SK-N-SH (cell line): Measurements from ENCODE around the gene FBXW8. TPM values are rescaled to one million over a fixed set of nuclear protein-coding genes. Genes with fewer than 3 reads are reported as not detected.

Experiments
- CTCF ChIA-PET: fragments of 300-600, 350-600 bp; formaldehyde crosslinking; extraction: SDS; loops from one replicate; lab custom pipeline; 2021; lab: Yijun Ruan, JAX
- POLR2A ChIA-PET: fragments of 350-600 bp; sonication (Branson Sonifier 250); formaldehyde crosslinking; extraction: SDS; loops from one replicate; lab custom pipeline; 2020; ENCODE audit warnings: antibody characterized with exemption, inconsistent platforms; lab: Yijun Ruan, JAX
- DNase-seq: peaks from one replicate; pipeline ENCODE4 v3.0.0; 2012
- H2AFZ ChIP-seq: fragments of 200-600 bp; sonication (generic); 2 replicates; pipeline ENCODE4 v1.8.1; 2016; ENCODE audit warnings: antibody characterized with exemption, mild to moderate bottlenecking, low read depth
- H3F3A ChIP-seq: fragments of 200-600 bp; sonication (generic); replicated peaks from 2 replicates; pipeline ENCODE3; 2016; ENCODE audit warnings: antibody characterized with exemption, mild to moderate bottlenecking; ENCODE audit not compliant: insufficient read depth
- H3K27ac ChIP-seq, 2 experiments: fragments of 200-500 bp in 1 of 2; fragments of 200-600 bp in 1 of 2; sonication (Bioruptor generic) in 1 of 2; sonication (generic), shearing (Covaris generic) in 1 of 2; 2 replicates each; pipeline versions ENCODE4 v1.5.1 to v1.6.1; 2014 to 2016; ENCODE audit warnings: low read depth in 2 of 2, inconsistent platforms in 1 of 2, low read length in 1 of 2, mild to moderate bottlenecking in 1 of 2, mixed read lengths in 1 of 2
- H3K27me3 ChIP-seq: fragments of 200-600 bp; sonication (generic), shearing (Covaris generic); 2 replicates; pipeline ENCODE4 v1.6.1; 2016; ENCODE audit warnings: mixed run types; ENCODE audit not compliant: insufficient read depth
- H3K36me3 ChIP-seq, 2 experiments: fragments of 200-500 bp in 1 of 2; fragments of 200-600 bp in 1 of 2; sonication (Bioruptor generic) in 1 of 2; sonication (generic) in 1 of 2; replicated peaks in 1 of 2; 2 replicates each; pipeline versions ENCODE3 to v1.5.1; 2014 to 2016; ENCODE audit warnings: low read length in 1 of 2, mild to moderate bottlenecking in 1 of 2; ENCODE audit not compliant: insufficient read depth in 2 of 2, control insufficient read depth in 1 of 2
- H3K4me1 ChIP-seq, 2 experiments: fragments of 200-500 bp in 1 of 2; fragments of 200-600 bp in 1 of 2; sonication (Bioruptor generic) in 1 of 2; sonication (generic), shearing (Covaris generic) in 1 of 2; 2 replicates each; pipeline versions ENCODE4 v1.5.1 to v1.6.1; 2014 to 2016; ENCODE audit warnings: low read depth in 1 of 2, low read length in 1 of 2, mixed run types in 1 of 2; ENCODE audit not compliant: insufficient read depth in 2 of 2, control insufficient read depth in 1 of 2
- H3K4me2 ChIP-seq: fragments of 200-600 bp; sonication (generic), shearing (Covaris generic); 2 replicates; pipeline ENCODE4 v1.6.1; 2017; ENCODE audit warnings: mixed run types
- H3K4me3 ChIP-seq, 2 experiments: fragments of 200-500 bp in 1 of 2; fragments of 200-600 bp in 1 of 2; sonication (Bioruptor generic) in 1 of 2; sonication (generic), shearing (Covaris generic) in 1 of 2; 2 replicates each; pipeline versions ENCODE4 v1.5.1 to v1.8.1; 2014 to 2016; ENCODE audit warnings: low read depth in 2 of 2, inconsistent platforms in 1 of 2, low read length in 1 of 2, mild to moderate bottlenecking in 1 of 2, mixed read lengths in 1 of 2, moderate library complexity in 1 of 2
- H3K79me2 ChIP-seq: fragments of 200-600 bp; sonication (generic); 2 replicates; pipeline ENCODE4 v1.8.1; 2017; ENCODE audit warnings: mild to moderate bottlenecking; ENCODE audit not compliant: insufficient read depth
- H3K9ac ChIP-seq: fragments of 200-600 bp; sonication (generic); 2 replicates; pipeline ENCODE4 v1.6.1; 2017; ENCODE audit warnings: mixed run types
- H3K9me2 ChIP-seq: fragments of 200-600 bp; sonication (generic); 2 replicates; pipeline ENCODE4 v1.6.1; 2017; ENCODE audit warnings: mixed run types
- H3K9me3 ChIP-seq: fragments of 200-600 bp; sonication (generic); 2 replicates; pipeline ENCODE4 v1.6.1; 2017; ENCODE audit warnings: mixed run types, mild to moderate bottlenecking, moderate library complexity
- H4K20me1 ChIP-seq: fragments of 200-600 bp; sonication (generic); 2 replicates; pipeline ENCODE4 v1.6.1; 2017; ENCODE audit warnings: mild to moderate bottlenecking, mixed run types; ENCODE audit not compliant: insufficient read depth
- ELF1 ChIP-seq: IDR thresholded peaks from 2 replicates; pipeline ENCODE4 v1.4.0; 2012
- EP300 ChIP-seq, 2 experiments: IDR thresholded peaks; 2 replicates each; pipeline versions ENCODE4 v1.4.0 to v1.6.1; 2012; ENCODE audit warnings: borderline replicate concordance in 1 of 2, low read depth in 1 of 2, low read length in 1 of 2
- JUND ChIP-seq: IDR thresholded peaks from 2 replicates; pipeline ENCODE4 v1.4.0; 2012
- MEF2A ChIP-seq: IDR thresholded peaks from 2 replicates; pipeline ENCODE4 v1.4.0; 2012; ENCODE audit warnings: low read depth, borderline replicate concordance
- NFIC ChIP-seq: IDR thresholded peaks from 2 replicates; pipeline ENCODE4 v1.4.0; 2012; ENCODE audit warnings: borderline replicate concordance
- NRF1 ChIP-seq: IDR thresholded peaks from 2 replicates; pipeline ENCODE4 v1.6.1; 2012; ENCODE audit warnings: low read depth, mild to moderate bottlenecking, low read length
- POLR2AphosphoS5 ChIP-seq: IDR thresholded peaks from 2 replicates; pipeline ENCODE4 v1.6.1; 2012; ENCODE audit warnings: low read depth, low read length
- RAD21 ChIP-seq: IDR thresholded peaks from 2 replicates; pipeline ENCODE4 v1.6.1; 2012; ENCODE audit warnings: mild to moderate bottlenecking, low read length
- RFX5 ChIP-seq: IDR thresholded peaks from 2 replicates; pipeline ENCODE4 v1.6.1; 2012; ENCODE audit warnings: mild to moderate bottlenecking, improper control_type of control experiment, low read length
- RXRA ChIP-seq: IDR thresholded peaks from 2 replicates; pipeline ENCODE4 v1.4.0; 2012; ENCODE audit warnings: low read depth, mild to moderate bottlenecking, borderline replicate concordance
- SIN3A ChIP-seq: IDR thresholded peaks from 2 replicates; pipeline ENCODE4 v1.6.1; 2012; ENCODE audit warnings: low read depth, mild to moderate bottlenecking, low read length, moderate library complexity, borderline replicate concordance
- TAF1 ChIP-seq: IDR thresholded peaks from 2 replicates; pipeline ENCODE4 v1.6.1; 2012; ENCODE audit warnings: low read depth, mild to moderate bottlenecking, low read length, moderate library complexity, borderline replicate concordance
- TEAD4 ChIP-seq: IDR thresholded peaks from 2 replicates; pipeline ENCODE4 v1.4.0; 2012; ENCODE audit warnings: mild to moderate bottlenecking, borderline replicate concordance; ENCODE audit not compliant: insufficient read depth
- WGBS: methylation state at CpG from one replicate; pipeline ENCODE4 v1.1.6; 2017; ENCODE audit warnings: low lambda C conversion rate; 5-methylcytosine and 5-hydroxymethylcytosine counted together
- polyA plus RNA-seq, 3 experiments: library from polyadenylated mRNA; depleted of rRNA; stranded (reverse); fragments of >200 nt; gene quantifications; 2 replicates each; pipeline ENCODE4 v1.2.3, GENCODE V29; 2012
- TF ChIP-seq, protein P1 (sequence below): IDR thresholded peaks from 2 replicates; pipeline ENCODE4 v1.4.0; 2012; ENCODE audit warnings: low read depth, borderline replicate concordance
- TF ChIP-seq, protein P2 (sequence below): IDR thresholded peaks from 2 replicates; pipeline ENCODE4 v1.6.1; 2012; ENCODE audit warnings: mild to moderate bottlenecking, low read depth, low read length, moderate library complexity
- TF ChIP-seq, protein P3 (sequence below): IDR thresholded peaks from 2 replicates; pipeline ENCODE4 v1.4.0; 2012; ENCODE audit warnings: low read depth, borderline replicate concordance

The FBXW8 gene
- polyA plus RNA-seq, 1 of the 3 experiments (the other 2 are of a cell fraction): 15.6 TPM

DNA sequence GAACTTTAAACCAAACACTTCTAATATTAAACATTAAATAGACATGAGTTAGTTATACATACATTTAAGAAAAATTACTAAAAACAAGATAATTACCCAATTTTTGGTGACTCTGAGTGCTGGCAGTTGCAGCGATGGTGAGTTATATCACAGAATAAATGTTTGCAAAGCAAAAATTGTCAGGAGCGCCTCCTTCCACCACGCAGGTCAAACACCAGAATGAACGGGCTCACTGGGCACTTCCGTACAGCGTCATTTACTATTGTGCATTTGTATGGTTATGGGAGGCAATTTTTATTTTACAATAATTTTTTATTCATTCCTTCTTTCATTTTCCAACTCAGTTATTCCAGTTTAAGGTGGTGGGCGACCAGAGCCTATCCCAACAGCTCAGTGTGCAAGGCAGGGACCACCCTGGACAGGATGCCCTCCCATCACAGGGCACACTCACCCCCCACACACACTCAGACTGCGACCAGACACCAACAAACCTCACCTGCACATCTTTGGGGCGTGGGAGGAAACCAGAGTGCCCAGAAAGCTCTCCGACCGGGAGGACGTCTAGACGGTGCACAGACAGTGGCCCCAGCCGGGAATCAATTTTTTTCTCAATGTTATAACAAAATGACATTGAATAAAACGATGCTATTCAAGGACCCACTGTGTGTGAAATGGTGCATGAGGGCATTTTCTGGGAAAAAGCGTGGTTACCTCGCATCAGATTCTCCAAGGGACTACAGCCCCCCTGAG, 121.3 kb downstream of the FBXW8 start:
- TF ChIP-seq, protein P1, sequence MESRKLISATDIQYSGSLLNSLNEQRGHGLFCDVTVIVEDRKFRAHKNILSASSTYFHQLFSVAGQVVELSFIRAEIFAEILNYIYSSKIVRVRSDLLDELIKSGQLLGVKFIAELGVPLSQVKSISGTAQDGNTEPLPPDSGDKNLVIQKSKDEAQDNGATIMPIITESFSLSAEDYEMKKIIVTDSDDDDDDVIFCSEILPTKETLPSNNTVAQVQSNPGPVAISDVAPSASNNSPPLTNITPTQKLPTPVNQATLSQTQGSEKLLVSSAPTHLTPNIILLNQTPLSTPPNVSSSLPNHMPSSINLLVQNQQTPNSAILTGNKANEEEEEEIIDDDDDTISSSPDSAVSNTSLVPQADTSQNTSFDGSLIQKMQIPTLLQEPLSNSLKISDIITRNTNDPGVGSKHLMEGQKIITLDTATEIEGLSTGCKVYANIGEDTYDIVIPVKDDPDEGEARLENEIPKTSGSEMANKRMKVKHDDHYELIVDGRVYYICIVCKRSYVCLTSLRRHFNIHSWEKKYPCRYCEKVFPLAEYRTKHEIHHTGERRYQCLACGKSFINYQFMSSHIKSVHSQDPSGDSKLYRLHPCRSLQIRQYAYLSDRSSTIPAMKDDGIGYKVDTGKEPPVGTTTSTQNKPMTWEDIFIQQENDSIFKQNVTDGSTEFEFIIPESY: no peak
- TF ChIP-seq POLR2AphosphoS5: no peak; the same call in 1 of the 2 replicates
- TF ChIP-seq JUND: no peak
- TF ChIP-seq MEF2A: no peak
- no peak for TF ChIP-seq TAF1
- TF ChIP-seq RXRA: no peak
- no peak for TF ChIP-seq TEAD4
- no peak for TF ChIP-seq SIN3A
- no peak for TF ChIP-seq NRF1
- H3K4me1 ChIP-seq: peaks cover 0 to 5% of the 10 kb centered on the region in 2 experiments; a peak in 1 of 4 replicates
- H3K36me3 ChIP-seq: peaks cover 20 to 34% of the 10 kb centered on the region in 2 experiments
- no peaks in the 10 kb centered on the region for H3K9me3 ChIP-seq
- 96% methylated on average over 17 of the region's 17 CpGs for WGBS
- POLR2A ChIA-PET: no interaction called here
- no peak overlapping the region for H3K4me2 ChIP-seq
- no peak overlapping the region for H2AFZ ChIP-seq
- CTCF ChIA-PET: interaction anchor here (1.1 to 2.7 kb wide), 2 partner anchors 89 to 323 kb away, joined by 3 to 12 read pairs; no protein-coding TSS in a partner anchor
- no peak overlapping the region for H3K9ac ChIP-seq
- no peak overlapping the region for H3K4me3 ChIP-seq
- H4K20me1 ChIP-seq: no peaks in the 10 kb centered on the region
- H3K9me2 ChIP-seq: no peaks in the 10 kb centered on the region
- DNase-seq: no peak
- no peak overlapping the region for H3K27ac ChIP-seq
- H3K79me2 ChIP-seq: no peaks in the 10 kb centered on the region
- no peaks in the 10 kb centered on the region for H3F3A ChIP-seq
- H3K27me3 ChIP-seq: no peaks in the 10 kb centered on the region

DNA sequence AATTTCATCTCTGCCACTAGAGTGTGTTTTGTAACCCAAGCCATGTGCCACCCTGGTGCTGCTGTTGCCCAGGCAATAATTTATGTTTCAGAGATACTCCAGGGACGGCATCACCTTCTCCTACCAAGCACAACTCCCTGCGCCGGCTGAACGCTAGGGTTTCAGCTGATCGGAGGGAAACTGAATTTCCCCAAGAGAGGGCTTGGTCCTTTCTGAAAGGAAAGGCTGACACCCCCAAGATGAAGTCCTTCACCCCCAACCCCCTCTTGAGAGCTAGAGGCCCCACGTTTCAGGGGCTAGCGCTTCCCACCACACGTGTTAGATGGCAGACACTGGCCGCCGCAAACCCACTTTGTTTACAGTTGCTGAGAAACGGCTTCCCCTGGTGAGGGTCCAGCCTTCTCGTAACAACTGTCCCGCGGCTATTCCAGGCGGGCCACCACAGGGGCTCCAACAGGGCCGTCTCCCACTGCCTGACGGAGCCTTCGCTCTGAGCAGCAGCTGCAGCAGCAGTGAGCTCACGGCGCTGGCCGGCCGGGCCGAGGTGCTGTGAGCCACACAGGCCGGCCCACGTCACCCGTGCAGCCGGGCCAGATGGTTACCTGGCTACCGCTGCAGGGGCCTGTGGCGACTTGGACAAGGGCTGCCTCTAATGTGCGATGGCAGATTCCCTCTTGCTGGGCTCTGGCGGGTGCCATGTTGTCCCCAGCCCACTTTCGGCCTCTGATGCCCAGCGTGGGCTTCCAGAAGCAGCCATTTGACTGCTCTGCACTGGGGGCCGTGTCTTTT, 122.0 kb downstream of the FBXW8 start:
- Histone ChIP-seq H3K27me3 (no peaks in the 10 kb centered on the region), H3K9me3 (no peaks in the 10 kb centered on the region), H3K4me2 (no peak overlapping the region), H3K79me2 (no peaks in the 10 kb centered on the region), H4K20me1 (no peaks in the 10 kb centered on the region), H3K9ac (no peak overlapping the region), H3K4me1 (peaks cover 0 to 5% of the 10 kb centered on the region in 2 experiments; a peak in 1 of 4 replicates), H3K27ac (no peak overlapping the region), H3K4me3 (no peak overlapping the region), H3K36me3 (peaks cover 20 to 27% of the 10 kb centered on the region in 2 experiments), H3K9me2 (no peaks in the 10 kb centered on the region), H2AFZ (no peak overlapping the region), H3F3A (no peaks in the 10 kb centered on the region)
- 91% methylated on average over 21 of the region's 34 CpGs for WGBS
- no peak for DNase-seq
- POLR2A ChIA-PET: no interaction called here
- TF ChIP-seq, protein P2, sequence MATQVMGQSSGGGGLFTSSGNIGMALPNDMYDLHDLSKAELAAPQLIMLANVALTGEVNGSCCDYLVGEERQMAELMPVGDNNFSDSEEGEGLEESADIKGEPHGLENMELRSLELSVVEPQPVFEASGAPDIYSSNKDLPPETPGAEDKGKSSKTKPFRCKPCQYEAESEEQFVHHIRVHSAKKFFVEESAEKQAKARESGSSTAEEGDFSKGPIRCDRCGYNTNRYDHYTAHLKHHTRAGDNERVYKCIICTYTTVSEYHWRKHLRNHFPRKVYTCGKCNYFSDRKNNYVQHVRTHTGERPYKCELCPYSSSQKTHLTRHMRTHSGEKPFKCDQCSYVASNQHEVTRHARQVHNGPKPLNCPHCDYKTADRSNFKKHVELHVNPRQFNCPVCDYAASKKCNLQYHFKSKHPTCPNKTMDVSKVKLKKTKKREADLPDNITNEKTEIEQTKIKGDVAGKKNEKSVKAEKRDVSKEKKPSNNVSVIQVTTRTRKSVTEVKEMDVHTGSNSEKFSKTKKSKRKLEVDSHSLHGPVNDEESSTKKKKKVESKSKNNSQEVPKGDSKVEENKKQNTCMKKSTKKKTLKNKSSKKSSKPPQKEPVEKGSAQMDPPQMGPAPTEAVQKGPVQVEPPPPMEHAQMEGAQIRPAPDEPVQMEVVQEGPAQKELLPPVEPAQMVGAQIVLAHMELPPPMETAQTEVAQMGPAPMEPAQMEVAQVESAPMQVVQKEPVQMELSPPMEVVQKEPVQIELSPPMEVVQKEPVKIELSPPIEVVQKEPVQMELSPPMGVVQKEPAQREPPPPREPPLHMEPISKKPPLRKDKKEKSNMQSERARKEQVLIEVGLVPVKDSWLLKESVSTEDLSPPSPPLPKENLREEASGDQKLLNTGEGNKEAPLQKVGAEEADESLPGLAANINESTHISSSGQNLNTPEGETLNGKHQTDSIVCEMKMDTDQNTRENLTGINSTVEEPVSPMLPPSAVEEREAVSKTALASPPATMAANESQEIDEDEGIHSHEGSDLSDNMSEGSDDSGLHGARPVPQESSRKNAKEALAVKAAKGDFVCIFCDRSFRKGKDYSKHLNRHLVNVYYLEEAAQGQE: no peak
- no peak for TF ChIP-seq MEF2A
- no peak for TF ChIP-seq RAD21
- no peak for TF ChIP-seq ELF1
- TF ChIP-seq, protein P3, sequence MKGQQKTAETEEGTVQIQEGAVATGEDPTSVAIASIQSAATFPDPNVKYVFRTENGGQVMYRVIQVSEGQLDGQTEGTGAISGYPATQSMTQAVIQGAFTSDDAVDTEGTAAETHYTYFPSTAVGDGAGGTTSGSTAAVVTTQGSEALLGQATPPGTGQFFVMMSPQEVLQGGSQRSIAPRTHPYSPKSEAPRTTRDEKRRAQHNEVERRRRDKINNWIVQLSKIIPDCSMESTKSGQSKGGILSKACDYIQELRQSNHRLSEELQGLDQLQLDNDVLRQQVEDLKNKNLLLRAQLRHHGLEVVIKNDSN: no peak
- TF ChIP-seq NFIC: no peak
- TF ChIP-seq RFX5: no peak
- no peak for TF ChIP-seq EP300 (IDR thresholded peaks at IDR 0.05; ENCODE audit: borderline replicate concordance in 1 of 2, low read depth in 1 of 2, low read length in 1 of 2)
- no peak for TF ChIP-seq RXRA
- CTCF ChIA-PET: interaction anchor here (1.0 to 2.7 kb wide), 5 partner anchors 67 to 324 kb away, joined by 3 to 12 read pairs (median 3); partner anchors contain the start of gene TESC
